Glutamatergic neuron (in vitro differentiated cells): Measurements from ENCODE around the gene PPP1R15B. TPM values are rescaled to one million over a fixed set of nuclear protein-coding genes. Genes with fewer than 3 reads are reported as not detected.

Source experiments
- DNase-seq: peaks from one replicate; pipeline ENCODE4 v3.0.0; 2022
- H3K27ac Mint-ChIP-seq: one replicate; pipeline ENCODE4 v1.8.0; 2020; ENCODE audit warnings: mild to moderate bottlenecking, mixed read lengths, inconsistent platforms; ENCODE audit not compliant: unreplicated experiment
- H3K27me3 Mint-ChIP-seq: one replicate; pipeline ENCODE4 v1.8.0; 2020; ENCODE audit warnings: mild to moderate bottlenecking, moderate library complexity, mixed read lengths, inconsistent platforms; ENCODE audit not compliant: unreplicated experiment
- H3K36me3 Mint-ChIP-seq: one replicate; pipeline ENCODE4 v1.8.0; 2020; ENCODE audit warnings: mild to moderate bottlenecking, mixed read lengths, inconsistent platforms; ENCODE audit not compliant: unreplicated experiment
- H3K4me1 Mint-ChIP-seq: one replicate; pipeline ENCODE4 v1.8.0; 2020; ENCODE audit warnings: mild to moderate bottlenecking, low read depth, mixed read lengths, inconsistent platforms; ENCODE audit not compliant: unreplicated experiment
- H3K4me3 Mint-ChIP-seq: one replicate; pipeline ENCODE4 v1.8.0; 2020; ENCODE audit warnings: mild to moderate bottlenecking, mixed read lengths, inconsistent platforms; ENCODE audit not compliant: unreplicated experiment
- H3K9me3 Mint-ChIP-seq: one replicate; pipeline ENCODE4 v1.8.0; 2020; ENCODE audit warnings: mild to moderate bottlenecking, moderate library complexity, mixed read lengths, inconsistent platforms; ENCODE audit not compliant: unreplicated experiment
- CTCF ChIP-seq: fragments of 200-600 bp; sonication (generic); IDR thresholded peaks from one replicate; pipeline ENCODE4 v1.5.0; 2021; ENCODE audit not compliant: partially characterized antibody, unreplicated experiment
- total RNA-seq: library from RNA; stranded (reverse); fragmentation: NEBNext Ultra II Directional; extraction: Animal tissue kit (Norgen Biotek cat#: 25700); gene quantifications from one replicate; pipeline ENCODE4 v1.2.1, GENCODE V29; 2021; ENCODE audit not compliant: unreplicated experiment

PPP1R15B gene
- total RNA-seq, 1 donor from 2014 or later, result 45.3 TPM

- DNase-seq, result no peak
- no peak for TF ChIP-seq CTCF
- H3K4me1 Mint-ChIP-seq, result peaks cover 2% of the 10 kb centered on the region
- peaks cover 11% of the 10 kb centered on the region for H3K27me3 Mint-ChIP-seq
- no peak overlapping the region for H3K27ac Mint-ChIP-seq
- H3K4me3 Mint-ChIP-seq, result no peak overlapping the region
- H3K9me3 Mint-ChIP-seq, result no peaks in the 10 kb centered on the region
- H3K36me3 Mint-ChIP-seq, result no peaks in the 10 kb centered on the region
These were observed 44.3 kb downstream of the PPP1R15B start for GRCh38 chr1:204367193-204367858.

GRCh38 chr1:204366759-204367158, 44.9 kb downstream of the PPP1R15B start:
- no peaks in the 10 kb centered on the region for H3K9me3 Mint-ChIP-seq
- peak; percentile 54 for DNase-seq
- no peak overlapping the region for H3K4me3 Mint-ChIP-seq
- no peak overlapping the region for H3K27ac Mint-ChIP-seq
- H3K4me1 Mint-ChIP-seq, result peaks cover 6% of the 10 kb centered on the region
- H3K36me3 Mint-ChIP-seq, result no peaks in the 10 kb centered on the region
- no peak for TF ChIP-seq CTCF
- H3K27me3 Mint-ChIP-seq, result peaks cover 10% of the 10 kb centered on the region

- H3K4me1 Mint-ChIP-seq, result peaks cover 11% of the 10 kb centered on the region
- H3K27ac Mint-ChIP-seq, result no peak overlapping the region
- H3K4me3 Mint-ChIP-seq, result peak overlapping the region; percentile 63
- peak; percentile 63 for DNase-seq
- peaks cover 19% of the 10 kb centered on the region for H3K27me3 Mint-ChIP-seq
- H3K9me3 Mint-ChIP-seq, result peaks cover 6% of the 10 kb centered on the region
- TF ChIP-seq CTCF, result peak; percentile 94
- H3K36me3 Mint-ChIP-seq, result no peaks in the 10 kb centered on the region
These were observed 48.1 kb downstream of the PPP1R15B start for GRCh38 chr1:204363335-204364114.

GRCh38 chr1:204362984-204363334, 48.7 kb downstream of the PPP1R15B start:
- peaks cover 12% of the 10 kb centered on the region for H3K4me1 Mint-ChIP-seq
- H3K4me3 Mint-ChIP-seq, result peak overlapping the region; percentile 63
- peaks cover 8% of the 10 kb centered on the region for H3K9me3 Mint-ChIP-seq
- H3K36me3 Mint-ChIP-seq, result no peaks in the 10 kb centered on the region
- H3K27ac Mint-ChIP-seq, result no peak overlapping the region
- peaks cover 19% of the 10 kb centered on the region for H3K27me3 Mint-ChIP-seq
- TF ChIP-seq CTCF, result no peak
- no peak for DNase-seq

- H3K4me1 Mint-ChIP-seq, result peaks cover 18% of the 10 kb centered on the region
- peaks cover 14% of the 10 kb centered on the region for H3K9me3 Mint-ChIP-seq
- no peak for TF ChIP-seq CTCF
- H3K4me3 Mint-ChIP-seq, result no peak overlapping the region
- peaks cover 22% of the 10 kb centered on the region for H3K27me3 Mint-ChIP-seq
- H3K36me3 Mint-ChIP-seq, result no peaks in the 10 kb centered on the region
- no peak for DNase-seq
- no peak overlapping the region for H3K27ac Mint-ChIP-seq
These were observed 49.8 kb downstream of the PPP1R15B start for GRCh38 chr1:204361781-204362180.
